ENCODE results near the gene EPOP.

DNA sequence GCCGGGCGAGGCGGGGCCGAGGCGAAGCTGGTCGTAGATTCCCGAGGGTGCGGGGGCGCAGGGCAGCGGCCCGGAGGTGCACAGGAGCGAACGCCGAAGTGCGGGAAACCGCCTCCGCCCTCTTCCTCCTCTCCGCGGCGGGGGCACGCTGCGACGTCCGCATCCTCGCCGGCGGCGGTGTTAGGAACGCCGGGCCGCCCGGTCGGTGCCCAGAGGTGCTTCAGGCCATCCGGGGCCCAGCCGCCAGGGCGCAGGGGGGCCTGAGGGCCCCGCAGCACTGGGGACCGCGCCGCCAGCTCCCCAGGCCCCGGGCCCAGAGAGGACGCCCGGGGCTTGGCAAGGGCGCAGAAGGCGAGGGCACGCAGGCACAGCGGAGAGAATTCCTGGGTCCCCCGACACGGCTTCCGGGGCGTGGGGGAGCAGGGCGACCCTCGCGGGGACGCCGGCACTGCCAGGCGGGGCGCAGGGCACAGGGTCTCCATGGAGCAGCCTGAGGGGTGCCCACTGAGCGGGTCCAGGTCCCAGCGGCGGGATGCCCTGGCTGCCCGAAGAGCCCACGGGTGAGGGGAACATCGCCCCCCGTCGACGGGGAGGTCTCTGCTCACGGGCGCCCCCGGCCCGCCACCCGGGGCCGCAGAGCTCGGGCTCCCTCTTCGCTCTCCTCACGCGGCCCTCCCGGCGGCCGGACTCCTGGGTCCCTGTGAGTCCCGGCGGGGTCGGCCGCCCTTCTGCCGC lies 576 bp downstream of the EPOP start:
- TF ChIP-seq, protein P1, sequence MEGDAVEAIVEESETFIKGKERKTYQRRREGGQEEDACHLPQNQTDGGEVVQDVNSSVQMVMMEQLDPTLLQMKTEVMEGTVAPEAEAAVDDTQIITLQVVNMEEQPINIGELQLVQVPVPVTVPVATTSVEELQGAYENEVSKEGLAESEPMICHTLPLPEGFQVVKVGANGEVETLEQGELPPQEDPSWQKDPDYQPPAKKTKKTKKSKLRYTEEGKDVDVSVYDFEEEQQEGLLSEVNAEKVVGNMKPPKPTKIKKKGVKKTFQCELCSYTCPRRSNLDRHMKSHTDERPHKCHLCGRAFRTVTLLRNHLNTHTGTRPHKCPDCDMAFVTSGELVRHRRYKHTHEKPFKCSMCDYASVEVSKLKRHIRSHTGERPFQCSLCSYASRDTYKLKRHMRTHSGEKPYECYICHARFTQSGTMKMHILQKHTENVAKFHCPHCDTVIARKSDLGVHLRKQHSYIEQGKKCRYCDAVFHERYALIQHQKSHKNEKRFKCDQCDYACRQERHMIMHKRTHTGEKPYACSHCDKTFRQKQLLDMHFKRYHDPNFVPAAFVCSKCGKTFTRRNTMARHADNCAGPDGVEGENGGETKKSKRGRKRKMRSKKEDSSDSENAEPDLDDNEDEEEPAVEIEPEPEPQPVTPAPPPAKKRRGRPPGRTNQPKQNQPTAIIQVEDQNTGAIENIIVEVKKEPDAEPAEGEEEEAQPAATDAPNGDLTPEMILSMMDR (conservative IDR thresholded peaks at IDR 0.05 in 1 of 2, IDR thresholded peaks at IDR 0.05 in 1 of 2; ENCODE audit: low read depth in 1 of 2, low read length in 2 of 2), result no peak
- peak; percentile 98 for TF ChIP-seq EZH2 (IDR thresholded peaks at IDR 0.05; ENCODE audit: low read length, missing control alignments)

Data from fibroblast of lung (primary cell).